B cell (primary cell): Measurements from ENCODE around the gene ZRANB3. TPM values are rescaled to one million over a fixed set of nuclear protein-coding genes. Genes with fewer than 3 reads are reported as not detected.

Experiments used
- ATAC-seq: fragments of 200-7000 bp; cut with Tn5 transposase; one replicate; pipeline ENCODE4 v1.10.0; 2021; ENCODE audit warnings: low read depth, mild to moderate bottlenecking, moderate number of reproducible peaks, moderate library complexity
- CTCF ChIA-PET: fragments of 350-600 bp; sonication (Branson Sonifier 250); formaldehyde crosslinking; loops from one replicate; lab custom pipeline; 2021; ENCODE audit warnings: antibody characterized with exemption, inconsistent platforms; lab: Charles Lee
- POLR2A ChIA-PET: fragments of 350-600 bp; sonication (Branson Sonifier 250); formaldehyde crosslinking; loops from one replicate; lab custom pipeline; 2021; ENCODE audit warnings: antibody characterized with exemption; lab: Charles Lee
- DNase-seq: peaks from one replicate; pipeline ENCODE4 v3.0.0; 2013
- H2AFZ ChIP-seq: 2 replicates; pipeline ENCODE4 v1.6.1; 2012; ENCODE audit warnings: mild to moderate bottlenecking, low read depth, low read length; ENCODE audit not compliant: insufficient read depth, poor library complexity, severe bottlenecking
- H3K27ac ChIP-seq, 2 donors: 1 replicate in 1 of 2; 2 replicates in 1 of 2; pipeline ENCODE4 v1.5.1; 2012 to 2013; ENCODE audit warnings: low read length in 2 of 2, mild to moderate bottlenecking in 2 of 2, moderate library complexity in 1 of 2
- H3K27me3 ChIP-seq, 4 experiments: fragments of 200-600 bp in 1 of 4; sonication (generic) in 1 of 4; replicated peaks in 1 of 4; 1 replicate in 2 of 4; 2 replicates in 2 of 4; pipeline versions ENCODE4 v1.6.1 to v1.7.0; 2013 to 2016; ENCODE audit warnings: low read length in 3 of 4, mild to moderate bottlenecking in 2 of 4, mixed read lengths in 1 of 4, moderate library complexity in 1 of 4; ENCODE audit not compliant: insufficient read depth in 4 of 4, control insufficient read depth in 3 of 4; ENCODE audit errors: control extremely low read depth in 1 of 4
- H3K36me3 ChIP-seq, 2 experiments: replicated peaks in 1 of 2; 1 replicate in 1 of 2; 2 replicates in 1 of 2; pipeline versions ENCODE4 v1.6.1 to v1.7.1; 2013; ENCODE audit warnings: low read length in 1 of 2; ENCODE audit not compliant: insufficient read depth in 2 of 2, control insufficient read depth in 1 of 2; ENCODE audit errors: control extremely low read depth in 1 of 2, extremely low read depth in 1 of 2
- H3K4me1 ChIP-seq, 2 donors: fragments of 200-600 bp in 1 of 2; sonication (generic) in 1 of 2; 1 replicate in 1 of 2; 2 replicates in 1 of 2; pipeline versions ENCODE4 v1.5.1 to v1.6.1; 2013 to 2017; ENCODE audit warnings: low read length in 2 of 2; ENCODE audit not compliant: control insufficient read depth in 2 of 2, insufficient read depth in 2 of 2
- H3K4me2 ChIP-seq: replicated peaks from 2 replicates; pipeline ENCODE3; 2012; ENCODE audit warnings: mild to moderate bottlenecking, low read depth, low read length; ENCODE audit not compliant: poor library complexity, severe bottlenecking
- H3K4me3 ChIP-seq, 5 experiments: fragments of 200-600 bp in 1 of 5; sonication (generic) in 1 of 5; 1 replicate in 3 of 5; 2 replicates in 2 of 5; pipeline versions ENCODE4 v1.5.1 to v1.7.0; 2011 to 2016; ENCODE audit warnings: low read length in 4 of 5, mild to moderate bottlenecking in 4 of 5, low read depth in 2 of 5, control low read depth in 1 of 5, moderate library complexity in 1 of 5; ENCODE audit not compliant: insufficient read depth in 1 of 5; ENCODE audit errors: control extremely low read depth in 1 of 5, extremely low read depth in 1 of 5
- H3K79me2 ChIP-seq: fragments of 200-600 bp; sonication (generic); one replicate; pipeline ENCODE4 v1.6.0; 2016; ENCODE audit warnings: low read length; ENCODE audit not compliant: control insufficient read depth, insufficient read depth
- H3K9ac ChIP-seq: fragments of 200-600 bp; sonication (generic); 2 replicates; pipeline ENCODE4 v1.6.1; 2017; ENCODE audit warnings: mild to moderate bottlenecking, low read length, moderate library complexity
- H3K9me3 ChIP-seq, 3 donors: one replicate each; pipeline versions ENCODE4 v1.6.1 to v1.7.1; 2013; ENCODE audit warnings: low read length in 2 of 3; ENCODE audit not compliant: control insufficient read depth in 2 of 3, insufficient read depth in 1 of 3; ENCODE audit errors: control extremely low read depth in 1 of 3
- H4K20me1 ChIP-seq: 2 replicates; pipeline ENCODE4 v1.6.0; 2012; ENCODE audit warnings: mild to moderate bottlenecking, low read length; ENCODE audit not compliant: insufficient read depth, control insufficient read depth, poor library complexity, severe bottlenecking
- H3K27ac Mint-ChIP-seq: one replicate; pipeline ENCODE4 v1.8.0; 2021; ENCODE audit warnings: mixed read lengths
- H3K27me3 Mint-ChIP-seq: one replicate; pipeline ENCODE4 v1.8.0; 2021; ENCODE audit warnings: mixed read lengths
- H3K4me1 Mint-ChIP-seq: one replicate; pipeline ENCODE4 v1.8.0; 2021; ENCODE audit warnings: mixed read lengths
- H3K4me3 Mint-ChIP-seq: one replicate; pipeline ENCODE4 v1.8.0; 2021; ENCODE audit warnings: mixed read lengths
- H3K9me3 Mint-ChIP-seq: one replicate; pipeline ENCODE4 v1.8.0; 2022; ENCODE audit warnings: mixed read lengths; ENCODE audit not compliant: insufficient read depth
- EZH2 ChIP-seq: IDR thresholded peaks from 2 replicates; pipeline ENCODE4 v1.6.1; 2012; ENCODE audit warnings: borderline replicate concordance, low read depth, mild to moderate bottlenecking, moderate library complexity, low read length; ENCODE audit not compliant: insufficient read depth, poor library complexity, severe bottlenecking
- WGBS: methylation state at CpG from one replicate; pipeline ENCODE4 v1.1.5; 2013; ENCODE audit warnings: missing lambda C conversion rate; ENCODE audit not compliant: insufficient coverage; 5-methylcytosine and 5-hydroxymethylcytosine counted together
- intact Hi-C: fragments of 100-400 bp; cut with micrococcal nuclease; formaldehyde crosslinking; loops from one replicate; pipeline ENCODE4 v1.10.0; 2022
- polyA plus RNA-seq: library from polyadenylated mRNA; depleted of rRNA; stranded (reverse); fragments of >200 nt; gene quantifications from 2 replicates; pipeline ENCODE4 v1.2.3, GENCODE V29; 2012
- total RNA-seq, 2 donors: library from RNA; stranded (reverse); fragments of 120-200 nt in 1 of 2; gene quantifications; 1 replicate in 1 of 2; 2 replicates in 1 of 2; pipeline versions ENCODE4 v1.2.3 to v1.2.4, GENCODE V29; 2013 to 2022
- TF ChIP-seq, protein P1 (sequence below): fragments of 200-600 bp; IDR thresholded peaks from one replicate; pipeline ENCODE4 v1.8.0; 2022; ENCODE audit warnings: antibody characterized with exemption, mild to moderate bottlenecking

Gene ZRANB3
- total and polyA plus RNA-seq, 2 donors (not counting 1 experiment from before 2014, with no cell fraction given): 2.4 to 9.8 TPM

- Histone ChIP-seq H2AFZ (no peak overlapping the region), H4K20me1 (no peaks in the 10 kb centered on the region), H3K4me2 (no peak overlapping the region), H3K27me3 (no peaks in the 10 kb centered on the region), H3K4me1 (no peaks in the 10 kb centered on the region), H3K4me3 (no peak overlapping the region), H3K27ac (no peak overlapping the region), H3K36me3 (peaks cover 0 to 4% of the 10 kb centered on the region in 2 experiments), H3K9ac (no peak overlapping the region), H3K79me2 (no peaks in the 10 kb centered on the region), H3K9me3 (peaks cover 2 to 25% (median 19%) of the 10 kb centered on the region in 3 donors)
- TF ChIP-seq, protein P1, sequence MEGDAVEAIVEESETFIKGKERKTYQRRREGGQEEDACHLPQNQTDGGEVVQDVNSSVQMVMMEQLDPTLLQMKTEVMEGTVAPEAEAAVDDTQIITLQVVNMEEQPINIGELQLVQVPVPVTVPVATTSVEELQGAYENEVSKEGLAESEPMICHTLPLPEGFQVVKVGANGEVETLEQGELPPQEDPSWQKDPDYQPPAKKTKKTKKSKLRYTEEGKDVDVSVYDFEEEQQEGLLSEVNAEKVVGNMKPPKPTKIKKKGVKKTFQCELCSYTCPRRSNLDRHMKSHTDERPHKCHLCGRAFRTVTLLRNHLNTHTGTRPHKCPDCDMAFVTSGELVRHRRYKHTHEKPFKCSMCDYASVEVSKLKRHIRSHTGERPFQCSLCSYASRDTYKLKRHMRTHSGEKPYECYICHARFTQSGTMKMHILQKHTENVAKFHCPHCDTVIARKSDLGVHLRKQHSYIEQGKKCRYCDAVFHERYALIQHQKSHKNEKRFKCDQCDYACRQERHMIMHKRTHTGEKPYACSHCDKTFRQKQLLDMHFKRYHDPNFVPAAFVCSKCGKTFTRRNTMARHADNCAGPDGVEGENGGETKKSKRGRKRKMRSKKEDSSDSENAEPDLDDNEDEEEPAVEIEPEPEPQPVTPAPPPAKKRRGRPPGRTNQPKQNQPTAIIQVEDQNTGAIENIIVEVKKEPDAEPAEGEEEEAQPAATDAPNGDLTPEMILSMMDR: no peak
- no peak for TF ChIP-seq EZH2
- ChIA-PET POLR2A (no interaction called here), CTCF (no interaction called here)
- DNase-seq (no peak), ATAC-seq (no peak)
- Mint-ChIP-seq H3K4me1 (no peaks in the 10 kb centered on the region), H3K4me3 (no peak overlapping the region), H3K27me3 (no peaks in the 10 kb centered on the region), H3K27ac (no peak overlapping the region), H3K9me3 (peaks cover 13% of the 10 kb centered on the region)
- intact Hi-C loops: no loop called here
- WGBS: no CpG with 5 or more reads among the region's 1 CpG
Measured at GRCh38 chr2:135456835-135457234, 74.2 kb downstream of the ZRANB3 start.

- Mint-ChIP-seq H3K4me3 (no peak overlapping the region), H3K27ac (no peak overlapping the region), H3K27me3 (no peaks in the 10 kb centered on the region), H3K4me1 (no peaks in the 10 kb centered on the region), H3K9me3 (peaks cover 17% of the 10 kb centered on the region)
- POLR2A ChIA-PET: no interaction called here
- TF ChIP-seq EZH2: no peak
- TF ChIP-seq, protein P1: no peak
- H3K36me3 ChIP-seq: peaks cover 0 to 4% of the 10 kb centered on the region in 2 experiments
- no peaks in the 10 kb centered on the region for H3K27me3 ChIP-seq
- no peak overlapping the region for H3K9ac ChIP-seq
- no peaks in the 10 kb centered on the region for H3K4me1 ChIP-seq
- intact Hi-C loops: no loop called here
- DNase-seq (no peak), ATAC-seq (no peak)
- H3K79me2 ChIP-seq: no peaks in the 10 kb centered on the region
- no peak overlapping the region for H2AFZ ChIP-seq
- H3K27ac ChIP-seq: no peak overlapping the region
- H3K9me3 ChIP-seq: peaks cover 2 to 26% (median 23%) of the 10 kb centered on the region in 3 donors
- no peaks in the 10 kb centered on the region for H4K20me1 ChIP-seq
- CTCF ChIA-PET: no interaction called here
- H3K4me2 ChIP-seq: no peak overlapping the region
- no CpG with 5 or more reads among the region's 2 CpGs for WGBS
- H3K4me3 ChIP-seq: no peak overlapping the region
Measured at GRCh38 chr2:135456431-135456830, 74.6 kb downstream of the ZRANB3 start.
